ENCODE measurements around the gene MRPS22. TPM values are rescaled to one million over a fixed set of nuclear protein-coding genes. Genes with fewer than 3 reads are reported as not detected.

Gene MRPS22
- total and polyA plus RNA-seq, 2 of the 8 experiments (the other 6 are each of a cell fraction or from before 2014, with no cell fraction given): 28.3 to 45.8 TPM

DNA sequence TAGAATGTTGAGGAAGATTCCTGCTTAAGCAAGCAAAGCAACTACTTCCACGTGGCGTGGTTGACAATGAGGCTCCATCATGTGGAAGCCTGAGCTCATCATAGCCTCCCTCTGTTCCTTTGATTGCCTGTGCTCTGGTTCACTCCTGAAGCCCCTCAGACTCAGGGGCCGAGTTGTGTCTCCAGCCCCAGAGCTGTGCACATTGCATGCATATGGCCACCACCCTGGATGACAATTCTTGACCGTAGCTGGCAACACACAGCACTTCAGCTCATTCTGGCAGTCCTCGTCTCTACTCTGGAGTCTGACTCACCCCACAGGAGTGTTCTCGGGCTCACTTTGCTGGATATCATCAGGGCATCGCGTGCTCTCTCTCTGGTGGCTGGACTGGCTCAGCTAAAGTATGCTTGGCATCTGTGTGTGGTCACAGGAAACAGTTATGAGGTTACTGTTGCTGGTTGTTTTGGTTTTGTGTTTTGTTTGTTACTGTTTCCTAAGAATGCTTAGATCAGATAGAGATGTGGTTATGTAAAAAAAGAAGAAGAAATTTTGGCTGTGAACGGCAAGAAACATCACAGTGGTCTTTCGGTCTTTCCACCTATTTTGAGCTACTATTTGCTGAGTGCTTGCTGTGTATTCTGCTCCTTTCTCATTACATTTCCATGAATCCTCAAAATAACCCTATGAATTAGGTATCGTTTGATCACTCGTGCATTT is 41.6 kb upstream of the MRPS22 start:
- no peak overlapping the region for H3K18ac ChIP-seq (ENCODE audit: extremely low read depth, low read length)
- no peak overlapping the region; the same call in 1 of the 2 replicates for H2AK5ac ChIP-seq (ENCODE audit: low read depth, low read length)
- H2BK5ac ChIP-seq (ENCODE audit: low read depth, low read length): no peak overlapping the region
- ChIA-PET POLR2A (ENCODE audit: partially characterized antibody) (no interaction called here), CTCF (ENCODE audit: partially characterized antibody) (interaction anchor here (0.8 to 12.6 kb wide), 4 partner anchors 14 to 52 kb away, joined by 3 to 103 read pairs (median 5); no protein-coding TSS in a partner anchor)
- no peak overlapping the region for H3K23ac ChIP-seq (ENCODE audit: insufficient read length)
- H4K20me1 ChIP-seq (replicated peaks in 1 of 2; ENCODE audit: control insufficient read depth in 1 of 2, insufficient read depth in 2 of 2, low read length in 2 of 2): no peaks in the 10 kb centered on the region
- H3K23me2 ChIP-seq (ENCODE audit: low read depth, low read length): no peaks in the 10 kb centered on the region
- no peak overlapping the region for H4K91ac ChIP-seq (replicated peaks; ENCODE audit: insufficient read length, low read length)
- H3K14ac ChIP-seq (ENCODE audit: insufficient read length): no peak overlapping the region
- no peaks in the 10 kb centered on the region for H3K36me3 ChIP-seq (ENCODE audit: control insufficient read depth in 2 of 4, insufficient read depth in 4 of 4, low read length in 3 of 4)
- H4K8ac ChIP-seq (ENCODE audit: extremely low read depth, insufficient read depth, low read length): peak overlapping the region; percentile 77; the same call in 1 of the 2 replicates
- no peak overlapping the region for H2BK120ac ChIP-seq (replicated peaks; ENCODE audit: low read depth, low read length)
- H3K9ac ChIP-seq (replicated peaks in 1 of 4; ENCODE audit: extremely low read depth in 1 of 4, low read depth in 3 of 4, low read length in 3 of 4): no peak overlapping the region
- no peaks in the 10 kb centered on the region for H3K27me3 ChIP-seq (replicated peaks in 1 of 4; ENCODE audit: control insufficient read depth in 3 of 4, extremely low read depth in 1 of 4, insufficient read depth in 3 of 4, low read length in 3 of 4)
- no peak overlapping the region for H2BK20ac ChIP-seq (ENCODE audit: low read length)
- H3K79me1 ChIP-seq (ENCODE audit: low read depth, low read length): no peaks in the 10 kb centered on the region
- no peaks in the 10 kb centered on the region for H3K79me2 ChIP-seq (ENCODE audit: control insufficient read depth in 1 of 2, insufficient read depth in 2 of 2, low read length in 2 of 2)
- TF ChIP-seq SAP30 (IDR thresholded peaks at IDR 0.05; ENCODE audit: insufficient read depth, insufficient replicate concordance, low read length) (no peak), SIN3A (conservative IDR thresholded peaks at IDR 0.05 in 1 of 2, IDR thresholded peaks at IDR 0.05 in 1 of 2; ENCODE audit: low read depth in 1 of 2, low read length in 2 of 2) (no peak), RXRA (IDR thresholded peaks at IDR 0.05; ENCODE audit: insufficient read depth, low read depth, low read length) (no peak), YY1 (IDR thresholded peaks at IDR 0.05; ENCODE audit: low read depth, low read length) (no peak)
- H3K56ac ChIP-seq (replicated peaks; ENCODE audit: insufficient read length, low read depth, low read length): no peak overlapping the region
- H2AFZ ChIP-seq (ENCODE audit: low read length): no peak overlapping the region
- H2BK12ac ChIP-seq (ENCODE audit: low read depth, low read length): no peak overlapping the region
- H3K9me3 ChIP-seq (ENCODE audit: insufficient read depth in 2 of 2, low read depth in 1 of 2, low read length in 1 of 2): no peaks in the 10 kb centered on the region
- FAIRE-seq: no peak
- no peak overlapping the region for H3K4me2 ChIP-seq (ENCODE audit: insufficient read depth in 1 of 2, low read depth in 2 of 2, low read length in 2 of 2)
- 82% methylated on average over 12 of the region's 12 CpGs; no CpG with 5 or more reads in 1 of the 2 experiments for WGBS, 2 experiments (ENCODE audit: extremely low coverage in 1 of 2, insufficient coverage in 1 of 2, insufficient read length in 1 of 2, insufficient replicate concordance in 2 of 2, low coverage in 1 of 2, low lambda C conversion rate in 2 of 2, missing lambda C conversion rate in 1 of 2)
- H3K27ac ChIP-seq (ENCODE audit: low read depth, low read length): no peak overlapping the region
- H3K4ac ChIP-seq (replicated peaks; ENCODE audit: insufficient read length, low read depth, low read length): no peak overlapping the region
- no peaks in the 10 kb centered on the region; a peak in 3 of 7 replicates for H3K4me1 ChIP-seq (replicated peaks in 1 of 4; ENCODE audit: control insufficient read depth in 3 of 4, insufficient read depth in 4 of 4, low read length in 3 of 4)
- no peak for DNase-seq (ENCODE audit: low read depth in 1 of 2, low spot score in 2 of 2)
- no peak overlapping the region for H3K4me3 ChIP-seq (ENCODE audit: extremely low read depth in 1 of 4, insufficient read depth in 2 of 4, low read depth in 3 of 4, low read length in 4 of 4)
- H2BK15ac ChIP-seq (ENCODE audit: low read length): no peak overlapping the region
- H4K5ac ChIP-seq (ENCODE audit: insufficient read length, low read depth, low read length): no peak overlapping the region

All from H1 (cell line).